Measurements from ENCODE around the gene LAMC2. TPM values are rescaled to one million over a fixed set of nuclear protein-coding genes. Genes with fewer than 3 reads are reported as not detected.

The LAMC2 gene
- total RNA-seq, 1 donor from 2014 or later, result 2.1 TPM

GRCh38 chr1:183283286-183283685, 97.2 kb downstream of the LAMC2 start:
- intact Hi-C loops (cut with micrococcal nuclease), result no loop called here

GRCh38 chr1:183284086-183284485, 98.0 kb downstream of the LAMC2 start:
- intact Hi-C loops (cut with micrococcal nuclease), result no loop called here

GRCh38 chr1:183285256-183285655, 99.2 kb downstream of the LAMC2 start:
- intact Hi-C loops (cut with micrococcal nuclease), result no loop called here

GRCh38 chr1:183285746-183286145, 99.7 kb downstream of the LAMC2 start:
- intact Hi-C loops (cut with micrococcal nuclease), result no loop called here

GRCh38 chr1:183287191-183287675, 101.2 kb downstream of the LAMC2 start:
- intact Hi-C loops (cut with micrococcal nuclease), result no loop called here

- intact Hi-C loops (cut with micrococcal nuclease), result no loop called here
Measured at GRCh38 chr1:183288583-183288982, 102.5 kb downstream of the LAMC2 start.

- intact Hi-C loops (cut with micrococcal nuclease), result no loop called here
Measured at GRCh38 chr1:183289051-183289496, 103.0 kb downstream of the LAMC2 start.

GRCh38 chr1:183290628-183291027, 104.6 kb downstream of the LAMC2 start:
- intact Hi-C loops (cut with micrococcal nuclease), result no loop called here

- intact Hi-C loops (cut with micrococcal nuclease), result no loop called here
Measured at GRCh38 chr1:183291216-183291762, 105.2 kb downstream of the LAMC2 start.

GRCh38 chr1:183291802-183292514, 105.9 kb downstream of the LAMC2 start:
- intact Hi-C loops (cut with micrococcal nuclease), result no loop called here

GRCh38 chr1:183293241-183293640, 107.2 kb downstream of the LAMC2 start:
- intact Hi-C loops (cut with micrococcal nuclease), result no loop called here

- intact Hi-C loops (cut with micrococcal nuclease), result no loop called here
Measured at GRCh38 chr1:183293876-183294275, 107.8 kb downstream of the LAMC2 start.

Other genes starting within 250 kb of the LAMC2 start
- not detected in 2 replicates for gene SHCBP1L, start 233.1 kb upstream of the LAMC2 start, total RNA-seq
- 0.37 and 0.51 TPM in 2 replicates for gene LAMC1, start 162.8 kb upstream of the LAMC2 start, total RNA-seq
- gene NMNAT2, start 232.1 kb downstream of the LAMC2 start, total RNA-seq, result 0.05 and 0.46 TPM in 2 replicates